Measurements from ENCODE around the gene CCN2.
"Not testable (repeated sequence)": the region's sequence is repeated elsewhere in the genome, so short reads cannot be mapped to it uniquely, and the experiment has no call there.

Gene CCN2

GRCh38 chr6:131908787-131909186 is 42.4 kb downstream of the CCN2 start:
- DNase-seq, result not testable (repeated sequence)

DNA sequence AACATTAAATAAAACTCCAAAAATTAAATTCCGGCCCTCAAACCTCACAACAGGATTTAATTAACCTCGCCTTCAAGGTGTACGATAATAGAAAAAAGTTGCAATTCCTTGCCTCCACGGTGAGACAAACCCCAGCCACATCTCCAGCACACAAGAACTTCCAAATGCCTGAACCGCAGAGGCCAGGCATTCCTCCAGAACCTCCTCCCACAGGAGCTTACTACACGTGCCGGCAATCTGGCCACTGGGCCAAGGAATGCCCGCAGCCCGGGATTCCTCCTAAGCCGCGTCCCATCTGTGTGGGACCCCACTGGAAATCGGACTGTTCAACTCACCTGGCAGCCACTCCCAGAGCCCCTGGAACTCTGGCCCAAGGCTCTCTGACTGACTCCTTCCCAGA is 47.4 kb downstream of the CCN2 start:
- not testable (repeated sequence) for DNase-seq

DNA sequence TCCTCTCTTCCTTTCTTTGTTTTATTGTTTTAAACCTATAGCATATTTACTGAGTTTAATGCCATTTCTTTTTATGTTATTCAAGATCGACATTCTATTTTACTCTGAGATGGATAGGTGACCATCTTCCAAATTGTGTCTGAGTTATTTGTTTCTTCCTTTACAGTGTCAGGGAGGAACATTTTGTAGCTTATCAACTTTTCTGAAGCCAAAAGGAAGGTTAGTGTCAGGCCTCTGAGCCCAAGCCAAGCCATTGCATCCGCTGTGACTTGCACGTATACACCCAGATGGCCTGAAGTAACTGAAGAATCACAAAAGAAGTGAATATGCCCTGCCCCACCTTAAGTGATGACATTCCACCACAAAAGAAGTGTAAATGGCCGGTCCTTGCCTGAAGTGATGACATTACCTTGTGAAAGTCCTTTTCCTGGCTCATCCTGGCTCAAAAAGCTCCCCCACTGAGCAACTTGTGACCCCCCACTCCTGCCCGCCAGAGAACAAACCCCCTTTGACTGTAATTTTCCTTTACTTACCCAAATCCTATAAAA is 49.8 kb downstream of the CCN2 start:
- DNase-seq, result not testable (repeated sequence)

- no peak for DNase-seq
Observed at GRCh38 chr6:131900231-131900630, 50.9 kb downstream of the CCN2 start.

- no peak for DNase-seq
Observed at GRCh38 chr6:131898718-131899117, 52.5 kb downstream of the CCN2 start.
